ENCODE measurements around the gene SH3GLB1.

DNA sequence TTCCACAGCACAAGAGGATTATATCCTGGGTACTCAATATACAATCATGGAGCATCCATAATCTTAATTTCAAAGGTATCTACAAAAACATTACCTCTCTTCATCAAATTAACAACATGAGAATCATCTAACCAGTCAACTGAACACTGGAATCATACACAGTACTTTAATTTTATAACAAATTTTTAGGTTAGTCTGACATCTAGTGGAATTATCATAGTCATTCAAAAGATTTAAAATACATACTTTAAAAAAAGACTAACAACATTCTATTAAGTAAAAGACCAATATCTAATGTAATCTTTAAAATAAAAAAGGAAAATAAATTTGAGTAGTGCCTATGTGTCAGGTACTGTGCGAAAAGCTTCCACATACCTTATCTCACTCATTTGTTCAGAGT lies 16.8 kb upstream of the SH3GLB1 start:
- TF ChIP-seq POLR2A (IDR thresholded peaks at IDR 0.05; ENCODE audit: low read depth, low read length) (no peak), POLR2AphosphoS5 (IDR thresholded peaks at IDR 0.05; ENCODE audit: low read depth, low read length) (no peak), TAF1 (IDR thresholded peaks at IDR 0.05; ENCODE audit: low read depth, low read length) (no peak), POU2F2 (IDR thresholded peaks at IDR 0.05; ENCODE audit: low read depth, low read length) (no peak), PAX5 (IDR thresholded peaks at IDR 0.05; ENCODE audit: insufficient read depth, low read length, severe bottlenecking) (no peak)
